HepG2 (cell line): Measurements from ENCODE around the gene TEF. TPM values are rescaled to one million over a fixed set of nuclear protein-coding genes. Genes with fewer than 3 reads are reported as not detected.

Source experiments
- KMT2B ChIP-seq: IDR thresholded peaks from 2 replicates; pipeline ENCODE4 v1.6.1; 2016; ENCODE audit warnings: missing genetic modification reagents, missing compliant biosample characterization
- MAZ ChIP-seq, 2 experiments: sonication (generic) in 1 of 2; formaldehyde crosslinking in 1 of 2; IDR thresholded peaks; 2 replicates each; pipeline versions ENCODE4 v1.5.0 to v1.6.1; 2012 to 2020; ENCODE audit warnings: low read depth in 2 of 2, mild to moderate bottlenecking in 2 of 2, borderline replicate concordance in 1 of 2, improper control_type of control experiment in 1 of 2, low read length in 1 of 2, missing genetic modification reagents in 1 of 2, moderate library complexity in 1 of 2
- NR3C1 ChIP-seq: sonication (generic); formaldehyde crosslinking; IDR thresholded peaks from 2 replicates; pipeline ENCODE4 v1.4.0; 2020; ENCODE audit warnings: missing genetic modification reagents
- RORA ChIP-seq: sonication (generic); formaldehyde crosslinking; IDR thresholded peaks from 2 replicates; pipeline ENCODE4 v1.5.0; 2020; ENCODE audit warnings: mild to moderate bottlenecking, missing genetic modification reagents, moderate library complexity
- SKI ChIP-seq: fragments of 450-650 bp; IDR thresholded peaks from one replicate; pipeline ENCODE4 v1.6.1; 2018; ENCODE audit warnings: mild to moderate bottlenecking; ENCODE audit not compliant: partially characterized antibody
- SP4 ChIP-seq: sonication (generic); formaldehyde crosslinking; IDR thresholded peaks from 2 replicates; pipeline ENCODE4 v1.8.1; 2023; ENCODE audit warnings: mild to moderate bottlenecking, missing genetic modification reagents
- ZNF569 ChIP-seq: sonication (generic); formaldehyde crosslinking; IDR thresholded peaks from 2 replicates; pipeline ENCODE4 v1.5.0; 2020; ENCODE audit warnings: mild to moderate bottlenecking, missing genetic modification reagents, moderate library complexity, borderline replicate concordance
- ZNF652 ChIP-seq: IDR thresholded peaks from 2 replicates; pipeline ENCODE4 v1.6.1; 2016; ENCODE audit warnings: low read depth, borderline replicate concordance
- ZNF768 ChIP-seq: sonication (generic); formaldehyde crosslinking; IDR thresholded peaks from 2 replicates; pipeline ENCODE4 v1.4.0; 2020; ENCODE audit warnings: missing genetic modification reagents
- polyA plus RNA-seq, 8 experiments: library from polyadenylated mRNA; depleted of rRNA in 3 of 8; stranded (reverse) in 7 of 8; unstranded in 1 of 8; fragments of >200 nt; fragmentation: Illumina TruSeq in 4 of 8; extraction: Trizol in 4 of 8; gene quantifications; 2 replicates each; pipeline versions ENCODE4 v1.2.1 to v1.2.3, GENCODE V29; 2011 to 2016; ENCODE audit warnings: low read depth in 4 of 8, missing spikeins in 1 of 8, mixed read lengths in 1 of 8; ENCODE audit not compliant: insufficient read depth in 1 of 8
- total RNA-seq, 5 experiments: library from RNA; depleted of rRNA; stranded (reverse); fragments of >200 nt; fragmentation: Illumina TruSeq; extraction: Trizol; gene quantifications; 2 replicates each; pipeline ENCODE4 v1.2.3, GENCODE V29; 2016; ENCODE audit warnings: low read depth in 1 of 5
- TF ChIP-seq, protein P1 (sequence below): fragments of 450-650 bp; IDR thresholded peaks from 2 replicates; pipeline ENCODE4 v1.6.1; 2017; ENCODE audit warnings: mild to moderate bottlenecking
- TF ChIP-seq, protein P2 (sequence below): sonication (generic); formaldehyde crosslinking; conservative IDR thresholded peaks from 2 replicates; pipeline ENCODE4 v1.8.0; 2022; ENCODE audit warnings: low read depth, missing genetic modification reagents
- TF ChIP-seq, protein P3 (sequence below): sonication (generic); formaldehyde crosslinking; IDR thresholded peaks from 2 replicates; pipeline ENCODE4 v1.5.0; 2020; ENCODE audit warnings: mild to moderate bottlenecking, missing genetic modification reagents, borderline replicate concordance
- TF ChIP-seq, protein P4 (sequence below): sonication (generic); formaldehyde crosslinking; conservative IDR thresholded peaks from 2 replicates; pipeline ENCODE4 v1.8.0; 2022; ENCODE audit warnings: missing genetic modification reagents

The TEF gene
- total and polyA plus RNA-seq, 2 of the 13 experiments (the other 11 are each of a cell fraction or from before 2014, with no cell fraction given) = 7.6 to 11.2 TPM

DNA sequence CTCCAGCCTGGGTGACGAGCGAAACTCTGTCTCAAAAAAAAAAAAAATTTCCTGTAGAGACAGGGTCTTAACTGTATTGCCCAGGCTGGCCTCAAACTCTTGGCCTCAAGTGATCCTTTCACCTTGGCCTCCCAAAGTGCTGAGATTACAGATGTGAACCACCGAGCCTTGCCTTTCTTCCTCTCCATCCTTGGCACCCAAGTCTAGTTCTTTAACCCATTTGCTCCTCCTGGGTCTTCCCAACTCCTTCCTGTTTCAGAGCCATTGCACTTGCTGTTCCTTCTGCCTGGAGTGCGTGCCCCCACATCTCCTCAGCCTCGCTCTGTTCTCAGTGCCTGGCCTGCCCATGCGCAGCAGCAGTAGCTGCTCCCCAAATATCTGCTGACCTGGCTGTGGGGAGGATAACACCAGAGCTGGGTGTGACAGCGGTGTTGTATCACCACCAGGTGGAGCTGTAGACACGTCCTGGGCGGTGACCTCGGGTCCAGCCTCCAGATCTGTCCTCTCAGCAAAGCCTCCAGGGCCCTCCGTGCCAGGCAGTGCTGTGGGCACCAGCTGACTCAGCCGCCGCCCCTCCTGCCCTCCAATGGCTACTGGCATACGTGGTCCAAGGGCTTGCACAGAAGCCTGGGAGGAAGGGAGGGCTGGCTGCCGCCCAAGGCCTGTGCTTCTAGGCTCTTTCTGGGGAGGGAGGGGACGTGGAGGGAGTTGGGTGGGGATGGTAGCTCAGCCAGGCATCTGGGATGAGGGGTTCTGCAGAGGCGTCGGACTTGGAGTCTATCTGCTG, 22.0 kb downstream of the TEF start (continued):
- TF ChIP-seq ZNF652 (CRISPR knock-in tag) (no peak), SP4 (CRISPR knock-in tag) (peak; percentile 60; the same call in 1 of the 2 replicates), KMT2B (CRISPR knock-in tag) (peak; percentile 40; the same call in 1 of the 2 replicates), NR3C1 (CRISPR knock-in tag) (no peak), RORA (CRISPR knock-in tag) (no peak), ZNF569 (CRISPR knock-in tag) (no peak), ZNF768 (peak; percentile 56; the same call in 1 of the 2 replicates), MAZ (IDR thresholded peaks at IDR 0.05; ENCODE audit: borderline replicate concordance, low read depth, low read length) (no peak; the same call in 1 of the 2 replicates), MAZ (CRISPR knock-in tag; IDR thresholded peaks at IDR 0.05; ENCODE audit: low read depth) (peak; percentile 59; the same call in 1 of the 2 replicates), SKI (no peak)
- TF ChIP-seq, protein P1, sequence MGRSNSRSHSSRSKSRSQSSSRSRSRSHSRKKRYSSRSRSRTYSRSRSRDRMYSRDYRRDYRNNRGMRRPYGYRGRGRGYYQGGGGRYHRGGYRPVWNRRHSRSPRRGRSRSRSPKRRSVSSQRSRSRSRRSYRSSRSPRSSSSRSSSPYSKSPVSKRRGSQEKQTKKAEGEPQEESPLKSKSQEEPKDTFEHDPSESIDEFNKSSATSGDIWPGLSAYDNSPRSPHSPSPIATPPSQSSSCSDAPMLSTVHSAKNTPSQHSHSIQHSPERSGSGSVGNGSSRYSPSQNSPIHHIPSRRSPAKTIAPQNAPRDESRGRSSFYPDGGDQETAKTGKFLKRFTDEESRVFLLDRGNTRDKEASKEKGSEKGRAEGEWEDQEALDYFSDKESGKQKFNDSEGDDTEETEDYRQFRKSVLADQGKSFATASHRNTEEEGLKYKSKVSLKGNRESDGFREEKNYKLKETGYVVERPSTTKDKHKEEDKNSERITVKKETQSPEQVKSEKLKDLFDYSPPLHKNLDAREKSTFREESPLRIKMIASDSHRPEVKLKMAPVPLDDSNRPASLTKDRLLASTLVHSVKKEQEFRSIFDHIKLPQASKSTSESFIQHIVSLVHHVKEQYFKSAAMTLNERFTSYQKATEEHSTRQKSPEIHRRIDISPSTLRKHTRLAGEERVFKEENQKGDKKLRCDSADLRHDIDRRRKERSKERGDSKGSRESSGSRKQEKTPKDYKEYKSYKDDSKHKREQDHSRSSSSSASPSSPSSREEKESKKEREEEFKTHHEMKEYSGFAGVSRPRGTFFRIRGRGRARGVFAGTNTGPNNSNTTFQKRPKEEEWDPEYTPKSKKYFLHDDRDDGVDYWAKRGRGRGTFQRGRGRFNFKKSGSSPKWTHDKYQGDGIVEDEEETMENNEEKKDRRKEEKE = no peak
- TF ChIP-seq, protein P2, sequence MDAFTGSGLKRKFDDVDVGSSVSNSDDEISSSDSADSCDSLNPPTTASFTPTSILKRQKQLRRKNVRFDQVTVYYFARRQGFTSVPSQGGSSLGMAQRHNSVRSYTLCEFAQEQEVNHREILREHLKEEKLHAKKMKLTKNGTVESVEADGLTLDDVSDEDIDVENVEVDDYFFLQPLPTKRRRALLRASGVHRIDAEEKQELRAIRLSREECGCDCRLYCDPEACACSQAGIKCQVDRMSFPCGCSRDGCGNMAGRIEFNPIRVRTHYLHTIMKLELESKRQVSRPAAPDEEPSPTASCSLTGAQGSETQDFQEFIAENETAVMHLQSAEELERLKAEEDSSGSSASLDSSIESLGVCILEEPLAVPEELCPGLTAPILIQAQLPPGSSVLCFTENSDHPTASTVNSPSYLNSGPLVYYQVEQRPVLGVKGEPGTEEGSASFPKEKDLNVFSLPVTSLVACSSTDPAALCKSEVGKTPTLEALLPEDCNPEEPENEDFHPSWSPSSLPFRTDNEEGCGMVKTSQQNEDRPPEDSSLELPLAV (CRISPR knock-in tag) = no peak
- TF ChIP-seq, protein P3, sequence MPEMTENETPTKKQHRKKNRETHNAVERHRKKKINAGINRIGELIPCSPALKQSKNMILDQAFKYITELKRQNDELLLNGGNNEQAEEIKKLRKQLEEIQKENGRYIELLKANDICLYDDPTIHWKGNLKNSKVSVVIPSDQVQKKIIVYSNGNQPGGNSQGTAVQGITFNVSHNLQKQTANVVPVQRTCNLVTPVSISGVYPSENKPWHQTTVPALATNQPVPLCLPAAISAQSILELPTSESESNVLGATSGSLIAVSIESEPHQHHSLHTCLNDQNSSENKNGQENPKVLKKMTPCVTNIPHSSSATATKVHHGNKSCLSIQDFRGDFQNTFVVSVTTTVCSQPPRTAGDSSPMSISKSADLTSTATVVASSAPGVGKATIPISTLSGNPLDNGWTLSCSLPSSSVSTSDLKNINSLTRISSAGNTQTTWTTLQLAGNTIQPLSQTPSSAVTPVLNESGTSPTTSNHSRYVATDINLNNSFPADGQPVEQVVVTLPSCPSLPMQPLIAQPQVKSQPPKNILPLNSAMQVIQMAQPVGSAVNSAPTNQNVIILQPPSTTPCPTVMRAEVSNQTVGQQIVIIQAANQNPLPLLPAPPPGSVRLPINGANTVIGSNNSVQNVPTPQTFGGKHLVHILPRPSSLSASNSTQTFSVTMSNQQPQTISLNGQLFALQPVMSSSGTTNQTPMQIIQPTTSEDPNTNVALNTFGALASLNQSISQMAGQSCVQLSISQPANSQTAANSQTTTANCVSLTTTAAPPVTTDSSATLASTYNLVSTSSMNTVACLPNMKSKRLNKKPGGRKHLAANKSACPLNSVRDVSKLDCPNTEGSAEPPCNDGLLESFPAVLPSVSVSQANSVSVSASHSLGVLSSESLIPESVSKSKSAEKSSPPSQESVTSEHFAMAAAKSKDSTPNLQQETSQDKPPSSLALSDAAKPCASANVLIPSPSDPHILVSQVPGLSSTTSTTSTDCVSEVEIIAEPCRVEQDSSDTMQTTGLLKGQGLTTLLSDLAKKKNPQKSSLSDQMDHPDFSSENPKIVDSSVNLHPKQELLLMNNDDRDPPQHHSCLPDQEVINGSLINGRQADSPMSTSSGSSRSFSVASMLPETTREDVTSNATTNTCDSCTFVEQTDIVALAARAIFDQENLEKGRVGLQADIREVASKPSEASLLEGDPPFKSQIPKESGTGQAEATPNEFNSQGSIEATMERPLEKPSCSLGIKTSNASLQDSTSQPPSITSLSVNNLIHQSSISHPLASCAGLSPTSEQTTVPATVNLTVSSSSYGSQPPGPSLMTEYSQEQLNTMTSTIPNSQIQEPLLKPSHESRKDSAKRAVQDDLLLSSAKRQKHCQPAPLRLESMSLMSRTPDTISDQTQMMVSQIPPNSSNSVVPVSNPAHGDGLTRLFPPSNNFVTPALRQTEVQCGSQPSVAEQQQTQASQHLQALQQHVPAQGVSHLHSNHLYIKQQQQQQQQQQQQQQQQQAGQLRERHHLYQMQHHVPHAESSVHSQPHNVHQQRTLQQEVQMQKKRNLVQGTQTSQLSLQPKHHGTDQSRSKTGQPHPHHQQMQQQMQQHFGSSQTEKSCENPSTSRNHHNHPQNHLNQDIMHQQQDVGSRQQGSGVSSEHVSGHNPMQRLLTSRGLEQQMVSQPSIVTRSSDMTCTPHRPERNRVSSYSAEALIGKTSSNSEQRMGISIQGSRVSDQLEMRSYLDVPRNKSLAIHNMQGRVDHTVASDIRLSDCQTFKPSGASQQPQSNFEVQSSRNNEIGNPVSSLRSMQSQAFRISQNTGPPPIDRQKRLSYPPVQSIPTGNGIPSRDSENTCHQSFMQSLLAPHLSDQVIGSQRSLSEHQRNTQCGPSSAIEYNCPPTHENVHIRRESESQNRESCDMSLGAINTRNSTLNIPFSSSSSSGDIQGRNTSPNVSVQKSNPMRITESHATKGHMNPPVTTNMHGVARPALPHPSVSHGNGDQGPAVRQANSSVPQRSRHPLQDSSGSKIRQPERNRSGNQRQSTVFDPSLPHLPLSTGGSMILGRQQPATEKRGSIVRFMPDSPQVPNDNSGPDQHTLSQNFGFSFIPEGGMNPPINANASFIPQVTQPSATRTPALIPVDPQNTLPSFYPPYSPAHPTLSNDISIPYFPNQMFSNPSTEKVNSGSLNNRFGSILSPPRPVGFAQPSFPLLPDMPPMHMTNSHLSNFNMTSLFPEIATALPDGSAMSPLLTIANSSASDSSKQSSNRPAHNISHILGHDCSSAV (CRISPR knock-in tag) = no peak
- TF ChIP-seq, protein P4, sequence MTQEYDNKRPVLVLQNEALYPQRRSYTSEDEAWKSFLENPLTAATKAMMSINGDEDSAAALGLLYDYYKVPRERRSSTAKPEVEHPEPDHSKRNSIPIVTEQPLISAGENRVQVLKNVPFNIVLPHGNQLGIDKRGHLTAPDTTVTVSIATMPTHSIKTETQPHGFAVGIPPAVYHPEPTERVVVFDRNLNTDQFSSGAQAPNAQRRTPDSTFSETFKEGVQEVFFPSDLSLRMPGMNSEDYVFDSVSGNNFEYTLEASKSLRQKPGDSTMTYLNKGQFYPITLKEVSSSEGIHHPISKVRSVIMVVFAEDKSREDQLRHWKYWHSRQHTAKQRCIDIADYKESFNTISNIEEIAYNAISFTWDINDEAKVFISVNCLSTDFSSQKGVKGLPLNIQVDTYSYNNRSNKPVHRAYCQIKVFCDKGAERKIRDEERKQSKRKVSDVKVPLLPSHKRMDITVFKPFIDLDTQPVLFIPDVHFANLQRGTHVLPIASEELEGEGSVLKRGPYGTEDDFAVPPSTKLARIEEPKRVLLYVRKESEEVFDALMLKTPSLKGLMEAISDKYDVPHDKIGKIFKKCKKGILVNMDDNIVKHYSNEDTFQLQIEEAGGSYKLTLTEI (CRISPR knock-in tag) = no peak
